Subcutaneous abdominal adipose tissue (tissue), 5 donors: ENCODE measurements around the gene ZSCAN10.
A peak's percentile ranks its signal among the peaks of the same experiment; 100 is the strongest.

ENCODE experiments used
- H3K27ac ChIP-seq: one replicate; pipeline ENCODE4 v1.7.0; 2013; ENCODE audit warnings: low read depth, mild to moderate bottlenecking, inconsistent platforms, low read length, moderate library complexity
- H3K27me3 ChIP-seq, 5 donors: one replicate each; pipeline ENCODE4 v1.7.0; 2013; ENCODE audit warnings: low read length in 5 of 5, inconsistent platforms in 1 of 5; ENCODE audit not compliant: control insufficient read depth in 5 of 5, insufficient read depth in 4 of 5
- H3K36me3 ChIP-seq, 5 donors: one replicate each; pipeline ENCODE4 v1.7.0; 2013; ENCODE audit warnings: low read length in 5 of 5; ENCODE audit not compliant: control insufficient read depth in 5 of 5, insufficient read depth in 5 of 5
- H3K4me1 ChIP-seq, 5 donors: one replicate each; pipeline ENCODE4 v1.7.0; 2013; ENCODE audit warnings: low read length in 5 of 5, mild to moderate bottlenecking in 3 of 5, moderate library complexity in 1 of 5; ENCODE audit not compliant: control insufficient read depth in 5 of 5, insufficient read depth in 5 of 5
- H3K4me3 ChIP-seq, 5 donors: one replicate each; pipeline ENCODE4 v1.7.0; 2013; ENCODE audit warnings: low read length in 5 of 5, low read depth in 1 of 5
- H3K9ac ChIP-seq, 5 donors: one replicate each; pipeline ENCODE4 v1.7.0; 2013; ENCODE audit warnings: low read length in 5 of 5, mild to moderate bottlenecking in 4 of 5, moderate library complexity in 3 of 5
- H3K9me3 ChIP-seq, 5 donors: one replicate each; pipeline ENCODE4 v1.7.0; 2013; ENCODE audit warnings: low read length in 5 of 5; ENCODE audit not compliant: control insufficient read depth in 5 of 5
- donor health status: healthy.
- donor health status: healthy.
- donor health status: healthy.
- donor health status: healthy.
- donor health status: healthy.

Gene ZSCAN10

GRCh38 chr16:3121851-3122467 is 22.9 kb upstream of the ZSCAN10 start:
- Histone ChIP-seq H3K9ac (no peak overlapping the region), H3K4me1 (peaks cover 0 to 21% (median 15%) of the 10 kb centered on the region in 5 donors), H3K4me3 (no peak overlapping the region), H3K27ac (no peak overlapping the region), H3K27me3 (peaks cover 0 to 2% (median 0%) of the 10 kb centered on the region in 5 donors), H3K36me3 (peaks cover 0 to 34% (median 31%) of the 10 kb centered on the region in 5 donors), H3K9me3 (no peaks in the 10 kb centered on the region)

- H3K36me3 ChIP-seq: peaks cover 0 to 47% (median 41%) of the 10 kb centered on the region in 5 donors
- H3K4me1 ChIP-seq: peaks cover 0 to 20% (median 15%) of the 10 kb centered on the region in 5 donors
These were observed 21.3 kb upstream of the ZSCAN10 start for GRCh38 chr16:3120435-3120834.

GRCh38 chr16:3119701-3120408 is 20.8 kb upstream of the ZSCAN10 start:
- Histone ChIP-seq H3K9me3 (no peaks in the 10 kb centered on the region), H3K27me3 (peaks cover 0 to 2% (median 0%) of the 10 kb centered on the region in 5 donors), H3K9ac (no peak overlapping the region), H3K27ac (no peak overlapping the region), H3K36me3 (peaks cover 0 to 53% (median 46%) of the 10 kb centered on the region in 5 donors), H3K4me3 (no peak overlapping the region), H3K4me1 (peaks cover 0 to 14% (median 11%) of the 10 kb centered on the region in 5 donors)

More at GRCh38 chr16:3120435-3120834, 21.3 kb upstream of the ZSCAN10 start:
- H3K27me3 ChIP-seq: peaks cover 0 to 2% (median 0%) of the 10 kb centered on the region in 5 donors
- no peaks in the 10 kb centered on the region for H3K9me3 ChIP-seq
- H3K27ac ChIP-seq: no peak overlapping the region
- H3K4me3 ChIP-seq: no peak overlapping the region
- no peak overlapping the region for H3K9ac ChIP-seq

- Histone ChIP-seq H3K9me3 (no peaks in the 10 kb centered on the region), H3K4me3 (no peak overlapping the region), H3K9ac (no peak overlapping the region), H3K4me1 (peaks cover 0 to 11% (median 9%) of the 10 kb centered on the region in 5 donors), H3K27me3 (peaks cover 0 to 2% (median 0%) of the 10 kb centered on the region in 5 donors), H3K36me3 (peaks cover 0 to 55% (median 48%) of the 10 kb centered on the region in 5 donors), H3K27ac (no peak overlapping the region)
These were observed 20.2 kb upstream of the ZSCAN10 start for GRCh38 chr16:3119286-3119685.

GRCh38 chr16:3118846-3119245 is 19.8 kb upstream of the ZSCAN10 start:
- Histone ChIP-seq H3K9me3 (no peaks in the 10 kb centered on the region), H3K27ac (no peak overlapping the region), H3K4me1 (peaks cover 2 to 12% (median 11%) of the 10 kb centered on the region in 5 donors), H3K9ac (no peak overlapping the region), H3K4me3 (no peak overlapping the region), H3K27me3 (peaks cover 0 to 2% (median 0%) of the 10 kb centered on the region in 5 donors), H3K36me3 (peaks cover 0 to 55% (median 48%) of the 10 kb centered on the region in 5 donors)

- Histone ChIP-seq H3K9ac (no peak overlapping the region), H3K27me3 (peaks cover 0 to 2% (median 0%) of the 10 kb centered on the region in 5 donors), H3K36me3 (peaks cover 0 to 55% (median 48%) of the 10 kb centered on the region in 5 donors), H3K9me3 (no peaks in the 10 kb centered on the region), H3K4me1 (peaks cover 8 to 12% (median 12%) of the 10 kb centered on the region in 5 donors), H3K27ac (no peak overlapping the region), H3K4me3 (no peak overlapping the region)
These were observed 19.2 kb upstream of the ZSCAN10 start for GRCh38 chr16:3118204-3118790.

GRCh38 chr16:3115561-3115960 is 16.5 kb upstream of the ZSCAN10 start:
- H3K9ac ChIP-seq: no peak overlapping the region
- H3K27me3 ChIP-seq: no peaks in the 10 kb centered on the region
- H3K4me3 ChIP-seq: no peak overlapping the region
- no peaks in the 10 kb centered on the region for H3K9me3 ChIP-seq
- no peak overlapping the region for H3K27ac ChIP-seq
- peaks cover 0 to 51% (median 45%) of the 10 kb centered on the region in 5 donors for H3K36me3 ChIP-seq
- peaks cover 8 to 28% (median 27%) of the 10 kb centered on the region in 5 donors for H3K4me1 ChIP-seq

GRCh38 chr16:3115003-3115402 is 15.9 kb upstream of the ZSCAN10 start:
- H3K27ac ChIP-seq: no peak overlapping the region
- peaks cover 8 to 28% (median 27%) of the 10 kb centered on the region in 5 donors for H3K4me1 ChIP-seq
- no peaks in the 10 kb centered on the region for H3K9me3 ChIP-seq
- no peak overlapping the region for H3K9ac ChIP-seq
- H3K27me3 ChIP-seq: no peaks in the 10 kb centered on the region
- peaks cover 0 to 45% (median 40%) of the 10 kb centered on the region in 5 donors for H3K36me3 ChIP-seq
- H3K4me3 ChIP-seq: no peak overlapping the region

- H3K27ac ChIP-seq: peak overlapping the region; percentile 37
- peaks cover 8 to 28% (median 27%) of the 10 kb centered on the region in 5 donors for H3K4me1 ChIP-seq
- H3K27me3 ChIP-seq: no peaks in the 10 kb centered on the region
- H3K9me3 ChIP-seq: no peaks in the 10 kb centered on the region
- H3K36me3 ChIP-seq: peaks cover 0 to 34% (median 29%) of the 10 kb centered on the region in 5 donors
- H3K9ac ChIP-seq: peak overlapping the region; percentile 73 to 90 (median 80)
- H3K4me3 ChIP-seq: peak overlapping the region; percentile 75 to 96 (median 85)
These were observed 14.8 kb upstream of the ZSCAN10 start for GRCh38 chr16:3113765-3114479.
